Prostate gland (tissue), 2 donors: ENCODE data around the gene SYNGR4. TPM values are rescaled to one million over a fixed set of nuclear protein-coding genes. Genes with fewer than 3 reads are reported as not detected.

Experiments
- DNase-seq: peaks from one replicate; pipeline ENCODE4 v3.0.0-alpha.2; 2019; ENCODE audit warnings: low spot score
- H3K27ac ChIP-seq, 2 donors: fragments of 200-600 bp; sonication (generic); 2 replicates each; pipeline ENCODE4 v1.5.1; 2017 to 2019
- H3K27me3 ChIP-seq: fragments of 200-600 bp; sonication (generic); replicated peaks from 2 replicates; pipeline ENCODE4 v1.5.1; 2019; ENCODE audit not compliant: insufficient read depth
- H3K36me3 ChIP-seq, 2 donors: fragments of 200-600 bp; sonication (generic); 1 replicate in 1 of 2; 2 replicates in 1 of 2; pipeline versions ENCODE4 v1.5.1 to v1.8.1; 2017 to 2019
- H3K4me1 ChIP-seq: fragments of 200-600 bp; sonication (generic); replicated peaks from 2 replicates; pipeline ENCODE4 v1.5.1; 2019
- H3K4me3 ChIP-seq, 2 donors: fragments of 200-600 bp; sonication (generic); 2 replicates each; pipeline ENCODE4 v1.5.1; 2017 to 2019
- H3K9me3 ChIP-seq: fragments of 200-600 bp; sonication (generic); 2 replicates; pipeline ENCODE4 v1.5.1; 2017
- CTCF ChIP-seq, 4 experiments: fragments of 200-600 bp in 2 of 4; fragments of 450-650 bp in 2 of 4; sonication (generic) in 2 of 4; IDR thresholded peaks; 1 replicate in 3 of 4; 2 replicates in 1 of 4; pipeline ENCODE4 v1.5.1; 2016 to 2019; ENCODE audit warnings: antibody characterized with exemption in 4 of 4, mild to moderate bottlenecking in 2 of 4, moderate library complexity in 2 of 4
- POLR2A ChIP-seq: fragments of 450-650 bp; IDR thresholded peaks from one replicate; pipeline ENCODE4 v1.6.1; 2016; ENCODE audit warnings: antibody characterized with exemption, mild to moderate bottlenecking
- POLR2AphosphoS5 ChIP-seq: sonication (generic); formaldehyde crosslinking; IDR thresholded peaks from one replicate; pipeline ENCODE4 v1.6.1; 2017; ENCODE audit warnings: antibody characterized with exemption
- WGBS: methylation state at CpG from one replicate; pipeline ENCODE4 v1.1.5; 2018; 5-methylcytosine and 5-hydroxymethylcytosine counted together
- intact Hi-C: fragments of 100-400 bp; cut with DNase I; formaldehyde crosslinking; loops from one replicate; pipeline ENCODE4 v1.14.2; 2022
- total RNA-seq, 2 donors: library from RNA; depleted of rRNA; stranded (reverse); fragments of >200 nt; gene quantifications; one replicate each; pipeline ENCODE4 v1.1.0, GENCODE V29; 2016

The SYNGR4 gene
- total RNA-seq, 2 donors from 2014 or later, result 2.8 TPM; not detected in 1

- WGBS, result 16% methylated on average over 38 of the region's 104 CpGs
- Histone ChIP-seq H3K9me3 (no peaks in the 10 kb centered on the region), H3K27me3 (peaks cover 2% of the 10 kb centered on the region), H3K27ac (no peak overlapping the region), H3K4me1 (no peaks in the 10 kb centered on the region), H3K4me3 (peak overlapping the region; percentile 21 to 35), H3K36me3 (no peaks in the 10 kb centered on the region)
- TF ChIP-seq POLR2A (peak; percentile 25), POLR2AphosphoS5 (no peak)
- DNase-seq, result peak; percentile 44
- intact Hi-C loops, result no loop called here
Observed at GRCh38 chr19:48398375-48399235, 34.4 kb downstream of the SYNGR4 start.

- WGBS, result 61% methylated on average over 14 of the region's 14 CpGs
- Histone ChIP-seq H3K27me3 (peaks cover 2% of the 10 kb centered on the region), H3K4me3 (no peak overlapping the region), H3K4me1 (no peaks in the 10 kb centered on the region), H3K9me3 (no peaks in the 10 kb centered on the region), H3K27ac (no peak overlapping the region), H3K36me3 (no peaks in the 10 kb centered on the region)
- no peak for DNase-seq
- TF ChIP-seq CTCF (IDR thresholded peaks at IDR 0.05) (no peak), POLR2A (no peak), POLR2AphosphoS5 (no peak)
- intact Hi-C loops, result no loop called here
Observed at GRCh38 chr19:48400018-48400742, 36.0 kb downstream of the SYNGR4 start.

GRCh38 chr19:48401287-48401686 lies 37.1 kb downstream of the SYNGR4 start:
- WGBS, result 58% methylated on average over 5 of the region's 5 CpGs
- no peak overlapping the region for H3K27ac ChIP-seq
- peaks cover under 1% of the 10 kb centered on the region for H3K27me3 ChIP-seq

GRCh38 chr19:48403606-48404005 lies 39.4 kb downstream of the SYNGR4 start:
- peak; percentile 57 for TF ChIP-seq POLR2AphosphoS5
- no peak for TF ChIP-seq CTCF (IDR thresholded peaks at IDR 0.05)
- DNase-seq, result peak; percentile 46
- H3K4me3 ChIP-seq, result no peak overlapping the region
- no peak overlapping the region for H3K27ac ChIP-seq
- H3K36me3 ChIP-seq, result no peaks in the 10 kb centered on the region
- no peaks in the 10 kb centered on the region for H3K4me1 ChIP-seq
- intact Hi-C loops, result no loop called here
- H3K27me3 ChIP-seq, result no peaks in the 10 kb centered on the region
- 33% methylated on average over 3 of the region's 3 CpGs for WGBS
- H3K9me3 ChIP-seq, result no peaks in the 10 kb centered on the region

More at GRCh38 chr19:48401287-48401686, 37.1 kb downstream of the SYNGR4 start:
- H3K9me3 ChIP-seq, result no peaks in the 10 kb centered on the region
- DNase-seq, result no peak
- no peaks in the 10 kb centered on the region for H3K4me1 ChIP-seq
- H3K4me3 ChIP-seq, result no peak overlapping the region
- TF ChIP-seq POLR2AphosphoS5, result no peak
- TF ChIP-seq CTCF (IDR thresholded peaks at IDR 0.05), result no peak
- TF ChIP-seq POLR2A, result no peak
- no peaks in the 10 kb centered on the region for H3K36me3 ChIP-seq
- intact Hi-C loops, result no loop called here

GRCh38 chr19:48405010-48405659 lies 41.0 kb downstream of the SYNGR4 start:
- Histone ChIP-seq H3K27me3 (no peaks in the 10 kb centered on the region), H3K4me1 (no peaks in the 10 kb centered on the region), H3K9me3 (no peaks in the 10 kb centered on the region), H3K36me3 (no peaks in the 10 kb centered on the region), H3K27ac (no peak overlapping the region), H3K4me3 (no peak overlapping the region)
- intact Hi-C loops, result no loop called here
- 89% methylated on average over 21 of the region's 27 CpGs for WGBS
- TF ChIP-seq POLR2AphosphoS5 (no peak), POLR2A (no peak)
- no peak for DNase-seq
